NT2/D1 (cell line): ENCODE measurements around the gene SFXN3.

Experiments
- SUZ12 ChIP-seq: IDR thresholded peaks from 2 replicates; pipeline ENCODE4 v1.6.1; 2011; ENCODE audit not compliant: insufficient read length, insufficient read depth; ENCODE audit errors: extremely low read depth
- YY1 ChIP-seq: IDR thresholded peaks from 2 replicates; pipeline ENCODE4 v1.6.1; 2011; ENCODE audit not compliant: insufficient read length, insufficient read depth

- no peak for TF ChIP-seq YY1
- no peak for TF ChIP-seq SUZ12
Observed at GRCh38 chr10:101012525-101013364, 18.3 kb upstream of the SFXN3 start.
